ENCODE measurements around the gene CDH15. TPM values are rescaled to one million over a fixed set of nuclear protein-coding genes. Genes with fewer than 3 reads are reported as not detected.

CDH15 gene
- total RNA-seq, 4 donors from 2014 or later: 0.84 to 8.1 (median 1.9) TPM

GRCh38 chr16:89209522-89210044 lies 38.0 kb downstream of the CDH15 start:
- H3K4me3 ChIP-seq: no peak overlapping the region
- TF ChIP-seq EP300 (IDR thresholded peaks at IDR 0.05): no peak
- TF ChIP-seq POLR2A (IDR thresholded peaks at IDR 0.05): no peak
- TF ChIP-seq CTCF (IDR thresholded peaks at IDR 0.05): no peak
- H3K27ac ChIP-seq: no peak overlapping the region
- H3K4me1 ChIP-seq: peaks cover 0 to 5% (median 0%) of the 10 kb centered on the region in 4 donors
- DNase-seq (ENCODE audit: low spot score in 2 of 2): no peak
- no peaks in the 10 kb centered on the region for H3K9me3 ChIP-seq
- WGBS, 2 donors: 63 to 67% methylated on average over 15 of the region's 15 CpGs
- no peaks in the 10 kb centered on the region for H3K36me3 ChIP-seq
- H3K27me3 ChIP-seq: peaks cover 0 to 6% of the 10 kb centered on the region in 2 donors

GRCh38 chr16:89210165-89210903 lies 38.8 kb downstream of the CDH15 start:
- H3K4me3 ChIP-seq: no peak overlapping the region
- TF ChIP-seq POLR2A (IDR thresholded peaks at IDR 0.05) (no peak), EP300 (IDR thresholded peaks at IDR 0.05) (no peak), CTCF (IDR thresholded peaks at IDR 0.05) (no peak)
- H3K36me3 ChIP-seq: no peaks in the 10 kb centered on the region
- DNase-seq (ENCODE audit: low spot score in 2 of 2): no peak
- WGBS, 2 donors: 69 to 76% methylated on average over 11 of the region's 11 CpGs
- no peaks in the 10 kb centered on the region for H3K27me3 ChIP-seq
- no peak overlapping the region for H3K27ac ChIP-seq
- peaks cover 0 to 8% (median 0%) of the 10 kb centered on the region in 4 donors for H3K4me1 ChIP-seq
- H3K9me3 ChIP-seq: no peaks in the 10 kb centered on the region

- Histone ChIP-seq H3K27ac (no peak overlapping the region), H3K9me3 (no peaks in the 10 kb centered on the region), H3K4me1 (peaks cover 0 to 14% (median 0%) of the 10 kb centered on the region in 4 donors), H3K4me3 (no peak overlapping the region), H3K27me3 (no peaks in the 10 kb centered on the region), H3K36me3 (no peaks in the 10 kb centered on the region)
- 44 to 57% methylated on average over 14 of the region's 15 CpGs for WGBS, 2 donors
- TF ChIP-seq EP300 (IDR thresholded peaks at IDR 0.05) (no peak), CTCF (IDR thresholded peaks at IDR 0.05) (no peak), POLR2A (IDR thresholded peaks at IDR 0.05) (no peak)
- no peak for DNase-seq (ENCODE audit: low spot score in 2 of 2)
Observed at GRCh38 chr16:89210904-89211515, 39.5 kb downstream of the CDH15 start.

- 2% methylated on average over 25 of the region's 25 CpGs for WGBS, 2 donors
- H3K27ac ChIP-seq: peak overlapping the region; percentile 83 to 96 (median 94)
- peaks cover 0 to 15% (median 5%) of the 10 kb centered on the region in 3 donors for H3K36me3 ChIP-seq
- H3K4me3 ChIP-seq: peak overlapping the region; percentile 66 to 81 (median 76)
- H3K27me3 ChIP-seq: no peaks in the 10 kb centered on the region
- peaks cover 0 to 41% (median 12%) of the 10 kb centered on the region in 4 donors for H3K4me1 ChIP-seq
- no peaks in the 10 kb centered on the region for H3K9me3 ChIP-seq
- DNase-seq (ENCODE audit: low spot score in 2 of 2): peak; percentile 69 to 90
- TF ChIP-seq POLR2A (IDR thresholded peaks at IDR 0.05) (no peak), CTCF (IDR thresholded peaks at IDR 0.05) (peak; percentile 65 to 86 (median 77)), EP300 (IDR thresholded peaks at IDR 0.05) (peak in 1 of 2 donors; percentile 69)
Observed at GRCh38 chr16:89216315-89217137, 45.0 kb downstream of the CDH15 start.
